HepG2 (cell line): ENCODE measurements around the gene ABHD17B. TPM values are rescaled to one million over a fixed set of nuclear protein-coding genes. Genes with fewer than 3 reads are reported as not detected.
A peak's percentile ranks its signal among the peaks of the same experiment; 100 is the strongest.

Experiments
- CBX1 ChIP-seq: IDR thresholded peaks from one replicate; pipeline ENCODE4 v1.6.1; 2016; ENCODE audit warnings: antibody characterized with exemption, low read depth
- E2F5 ChIP-seq: sonication (generic); formaldehyde crosslinking; conservative IDR thresholded peaks from 2 replicates; pipeline ENCODE4 v1.4.0; 2020; ENCODE audit warnings: missing genetic modification reagents
- GABPA ChIP-seq, 2 experiments: IDR thresholded peaks; 2 replicates each; pipeline ENCODE4 v1.6.1; 2011 to 2016; ENCODE audit warnings: low read depth in 2 of 2, low read length in 1 of 2, missing biosample characterization in 1 of 2, missing genetic modification characterization in 1 of 2
- HNF4G ChIP-seq, 2 experiments: sonication (generic) in 1 of 2; formaldehyde crosslinking in 1 of 2; IDR thresholded peaks; 2 replicates each; pipeline versions ENCODE4 v1.4.0 to v1.6.1; 2011 to 2020; ENCODE audit warnings: borderline replicate concordance in 2 of 2, low read depth in 2 of 2, mild to moderate bottlenecking in 2 of 2, low read length in 1 of 2, missing genetic modification reagents in 1 of 2, moderate library complexity in 1 of 2
- HOXD1 ChIP-seq: sonication (generic); formaldehyde crosslinking; IDR thresholded peaks from 2 replicates; pipeline ENCODE4 v1.5.0; 2020; ENCODE audit warnings: missing genetic modification reagents
- MED13 ChIP-seq: sonication (generic); formaldehyde crosslinking; IDR thresholded peaks from 2 replicates; pipeline ENCODE4 v1.5.0; 2020; ENCODE audit warnings: missing genetic modification reagents
- NFIB ChIP-seq: sonication (generic); formaldehyde crosslinking; IDR thresholded peaks from 2 replicates; pipeline ENCODE4 v1.9.0; 2021; ENCODE audit warnings: missing genetic modification reagents, mild to moderate bottlenecking, borderline replicate concordance
- ZNF160 ChIP-seq: sonication (generic); formaldehyde crosslinking; IDR thresholded peaks from 2 replicates; pipeline ENCODE4 v1.8.0; 2022; ENCODE audit warnings: mild to moderate bottlenecking, inconsistent platforms, missing genetic modification reagents
- ZNF431 ChIP-seq: sonication (generic); formaldehyde crosslinking; IDR thresholded peaks from 2 replicates; pipeline ENCODE4 v1.9.0; 2022; ENCODE audit warnings: missing genetic modification reagents, low read depth, mild to moderate bottlenecking, borderline replicate concordance
- ZNF670 ChIP-seq: sonication (generic); formaldehyde crosslinking; IDR thresholded peaks from 2 replicates; pipeline ENCODE4 v1.8.0; 2022; ENCODE audit warnings: mild to moderate bottlenecking, missing genetic modification reagents, borderline replicate concordance
- ZNF672 ChIP-seq: sonication (generic); formaldehyde crosslinking; IDR thresholded peaks from 2 replicates; pipeline ENCODE4 v1.8.1; 2022; ENCODE audit warnings: missing genetic modification reagents
- polyA plus RNA-seq, 8 experiments: library from polyadenylated mRNA; depleted of rRNA in 3 of 8; stranded (reverse) in 7 of 8; unstranded in 1 of 8; fragments of >200 nt; fragmentation: Illumina TruSeq in 4 of 8; extraction: Trizol in 4 of 8; gene quantifications; 2 replicates each; pipeline versions ENCODE4 v1.2.1 to v1.2.3, GENCODE V29; 2011 to 2016; ENCODE audit warnings: low read depth in 4 of 8, missing spikeins in 1 of 8, mixed read lengths in 1 of 8; ENCODE audit not compliant: insufficient read depth in 1 of 8
- total RNA-seq, 5 experiments: library from RNA; depleted of rRNA; stranded (reverse); fragments of >200 nt; fragmentation: Illumina TruSeq; extraction: Trizol; gene quantifications; 2 replicates each; pipeline ENCODE4 v1.2.3, GENCODE V29; 2016; ENCODE audit warnings: low read depth in 1 of 5
- TF ChIP-seq, protein P1 (sequence below): sonication (generic); formaldehyde crosslinking; IDR thresholded peaks from 2 replicates; pipeline ENCODE4 v1.8.0; 2022; ENCODE audit warnings: mild to moderate bottlenecking, missing genetic modification reagents, moderate library complexity
- TF ChIP-seq, protein P2 (sequence below): sonication (generic); formaldehyde crosslinking; IDR thresholded peaks from 2 replicates; pipeline ENCODE4 v1.4.0; 2020; ENCODE audit warnings: mild to moderate bottlenecking, missing genetic modification reagents

The ABHD17B gene
- total and polyA plus RNA-seq, 2 of the 13 experiments (the other 11 are each of a cell fraction or from before 2014, with no cell fraction given), result 11.3 to 22.0 TPM

DNA sequence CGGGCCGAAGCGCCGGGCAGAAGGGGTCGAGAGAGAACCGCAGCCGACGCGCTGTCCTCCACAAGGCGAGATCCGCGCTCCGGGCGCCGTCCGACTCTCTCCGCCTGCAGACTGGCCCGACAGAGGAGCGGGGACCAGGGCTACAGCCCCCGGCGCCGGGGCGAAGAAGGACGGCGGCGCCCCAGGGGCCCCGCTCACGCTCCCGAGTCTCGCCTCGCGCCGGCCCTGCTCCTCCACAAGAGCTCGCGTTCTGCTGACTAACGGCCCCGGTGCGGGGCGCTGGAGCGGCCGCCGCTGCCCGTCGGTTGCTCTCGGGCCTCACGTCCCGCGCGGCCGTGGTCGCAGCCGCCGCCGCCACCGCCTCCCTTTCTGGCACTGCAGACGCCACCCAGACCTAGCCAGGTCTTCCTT is 338 bp downstream of the ABHD17B start (continued):
- TF ChIP-seq HNF4G (IDR thresholded peaks at IDR 0.05; ENCODE audit: borderline replicate concordance, low read depth, low read length) (no peak), HNF4G (CRISPR knock-in tag; IDR thresholded peaks at IDR 0.05; ENCODE audit: borderline replicate concordance, low read depth) (0 out of 2 replicates have a peak, but pooled peaks have one; percentile 17), ZNF160 (CRISPR knock-in tag) (no peak), E2F5 (CRISPR knock-in tag) (no peak), ZNF670 (CRISPR knock-in tag) (0 out of 2 replicates have a peak, but pooled peaks have one; percentile 35), ZNF431 (CRISPR knock-in tag) (no peak), ZNF672 (CRISPR knock-in tag) (no peak), MED13 (CRISPR knock-in tag) (no peak), CBX1 (no peak), GABPA (IDR thresholded peaks at IDR 0.05; ENCODE audit: low read depth, low read length) (no peak), GABPA (CRISPR knock-in tag; IDR thresholded peaks at IDR 0.05; ENCODE audit: low read depth) (no peak), HOXD1 (CRISPR knock-in tag) (no peak), NFIB (no peak)
- TF ChIP-seq, protein P1, sequence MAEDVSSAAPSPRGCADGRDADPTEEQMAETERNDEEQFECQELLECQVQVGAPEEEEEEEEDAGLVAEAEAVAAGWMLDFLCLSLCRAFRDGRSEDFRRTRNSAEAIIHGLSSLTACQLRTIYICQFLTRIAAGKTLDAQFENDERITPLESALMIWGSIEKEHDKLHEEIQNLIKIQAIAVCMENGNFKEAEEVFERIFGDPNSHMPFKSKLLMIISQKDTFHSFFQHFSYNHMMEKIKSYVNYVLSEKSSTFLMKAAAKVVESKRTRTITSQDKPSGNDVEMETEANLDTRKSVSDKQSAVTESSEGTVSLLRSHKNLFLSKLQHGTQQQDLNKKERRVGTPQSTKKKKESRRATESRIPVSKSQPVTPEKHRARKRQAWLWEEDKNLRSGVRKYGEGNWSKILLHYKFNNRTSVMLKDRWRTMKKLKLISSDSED (CRISPR knock-in tag), result no peak
- TF ChIP-seq, protein P2, sequence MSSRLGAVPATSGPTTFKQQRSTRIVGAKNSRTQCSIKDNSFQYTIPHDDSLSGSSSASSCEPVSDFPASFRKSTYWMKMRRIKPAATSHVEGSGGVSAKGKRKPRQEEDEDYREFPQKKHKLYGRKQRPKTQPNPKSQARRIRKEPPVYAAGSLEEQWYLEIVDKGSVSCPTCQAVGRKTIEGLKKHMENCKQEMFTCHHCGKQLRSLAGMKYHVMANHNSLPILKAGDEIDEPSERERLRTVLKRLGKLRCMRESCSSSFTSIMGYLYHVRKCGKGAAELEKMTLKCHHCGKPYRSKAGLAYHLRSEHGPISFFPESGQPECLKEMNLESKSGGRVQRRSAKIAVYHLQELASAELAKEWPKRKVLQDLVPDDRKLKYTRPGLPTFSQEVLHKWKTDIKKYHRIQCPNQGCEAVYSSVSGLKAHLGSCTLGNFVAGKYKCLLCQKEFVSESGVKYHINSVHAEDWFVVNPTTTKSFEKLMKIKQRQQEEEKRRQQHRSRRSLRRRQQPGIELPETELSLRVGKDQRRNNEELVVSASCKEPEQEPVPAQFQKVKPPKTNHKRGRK (CRISPR knock-in tag), result 0 out of 2 replicates have a peak, but pooled peaks have one; percentile 20
